Activated T-cell treated with anti-CD3 and anti-CD28 coated beads, Interleukin-2, amount 50 U/mL, for 4 hours (primary cell): Measurements from ENCODE around the gene AMY2B. TPM values are rescaled to one million over a fixed set of nuclear protein-coding genes. Genes with fewer than 3 reads are reported as not detected.
"Not testable (repeated sequence)": the region's sequence is repeated elsewhere in the genome, so short reads cannot be mapped to it uniquely, and the experiment has no call there.

Experiments used
- ATAC-seq, 2 donors: fragments of 200-7000 bp; cut with Tn5 transposase; one replicate each; pipeline ENCODE4 v1.10.0; 2021
- DNase-seq: peaks from one replicate; pipeline ENCODE4 v3.0.0-alpha.2; 2020
- H3K27me3 Mint-ChIP-seq: one replicate; pipeline ENCODE4 v1.8.0; 2021; ENCODE audit warnings: low read depth, mixed read lengths
- H3K36me3 Mint-ChIP-seq: one replicate; pipeline ENCODE4 v1.8.0; 2022; ENCODE audit warnings: mixed read lengths; ENCODE audit not compliant: insufficient read depth
- H3K4me1 Mint-ChIP-seq: one replicate; pipeline ENCODE4 v1.8.0; 2021; ENCODE audit warnings: low read depth, mixed read lengths
- H3K4me3 Mint-ChIP-seq: one replicate; pipeline ENCODE4 v1.8.0; 2021; ENCODE audit warnings: mild to moderate bottlenecking, moderate library complexity, mixed read lengths
- H3K9me3 Mint-ChIP-seq: one replicate; pipeline ENCODE4 v1.8.0; 2021; ENCODE audit warnings: mixed read lengths
- total RNA-seq, 3 donors: library from RNA; stranded (reverse); gene quantifications; one replicate each; pipeline ENCODE4 v1.2.1, GENCODE V29; 2021

AMY2B gene
- total RNA-seq, 3 donors from 2014 or later, result 1.4 to 2.8 (median 1.8) TPM

DNA sequence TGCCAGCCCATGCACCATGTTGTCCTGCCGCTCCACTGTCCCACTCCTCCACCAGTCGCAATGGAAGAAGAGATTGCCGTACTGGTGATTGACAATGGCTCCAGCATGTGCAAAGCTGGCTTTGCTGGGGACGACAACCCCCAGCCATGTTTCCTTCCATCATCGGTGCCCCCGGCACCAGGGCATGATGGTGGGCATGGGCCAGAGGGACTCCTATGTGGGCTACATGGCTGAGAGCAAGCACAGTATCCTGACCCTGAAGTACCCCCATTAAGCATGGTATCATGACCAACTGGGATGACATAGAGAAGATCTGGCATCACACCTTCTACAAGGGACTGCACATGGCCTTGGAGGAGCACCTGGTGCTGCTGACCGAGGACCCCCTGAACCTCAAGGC lies 1.9 kb upstream of the AMY2B start:
- Mint-ChIP-seq H3K9me3 (no peaks in the 10 kb centered on the region), H3K36me3 (peaks cover 29% of the 10 kb centered on the region), H3K4me3 (no peak overlapping the region), H3K4me1 (no peaks in the 10 kb centered on the region), H3K27me3 (no peaks in the 10 kb centered on the region)
- DNase-seq (no peak), ATAC-seq (no peak)

GRCh38 chr1:103576065-103576464 lies 4.7 kb downstream of the AMY2B start:
- peaks cover 25% of the 10 kb centered on the region for H3K36me3 Mint-ChIP-seq
- DNase-seq (no peak), ATAC-seq (no peak)
- no peaks in the 10 kb centered on the region for H3K4me1 Mint-ChIP-seq
- no peak overlapping the region for H3K4me3 Mint-ChIP-seq
- no peaks in the 10 kb centered on the region for H3K27me3 Mint-ChIP-seq
- H3K9me3 Mint-ChIP-seq, result no peaks in the 10 kb centered on the region

- not testable (repeated sequence) for ATAC-seq
Measured at GRCh38 chr1:103576784-103577183, 5.4 kb downstream of the AMY2B start.

GRCh38 chr1:103582464-103582863 lies 11.1 kb downstream of the AMY2B start:
- H3K36me3 Mint-ChIP-seq, result peaks cover 12% of the 10 kb centered on the region
- ATAC-seq, result no peak
- peaks cover 3% of the 10 kb centered on the region for H3K9me3 Mint-ChIP-seq
- no peaks in the 10 kb centered on the region for H3K4me1 Mint-ChIP-seq
- no peaks in the 10 kb centered on the region for H3K27me3 Mint-ChIP-seq
- DNase-seq, result no peak
- H3K4me3 Mint-ChIP-seq, result no peak overlapping the region

More at GRCh38 chr1:103576784-103577183, 5.4 kb downstream of the AMY2B start:
- not testable (repeated sequence) for DNase-seq, H3K9me3 Mint-ChIP-seq, H3K4me1 Mint-ChIP-seq, H3K27me3 Mint-ChIP-seq, H3K4me3 Mint-ChIP-seq
- H3K36me3 Mint-ChIP-seq, result peaks cover 25% of the 10 kb centered on the region

DNA sequence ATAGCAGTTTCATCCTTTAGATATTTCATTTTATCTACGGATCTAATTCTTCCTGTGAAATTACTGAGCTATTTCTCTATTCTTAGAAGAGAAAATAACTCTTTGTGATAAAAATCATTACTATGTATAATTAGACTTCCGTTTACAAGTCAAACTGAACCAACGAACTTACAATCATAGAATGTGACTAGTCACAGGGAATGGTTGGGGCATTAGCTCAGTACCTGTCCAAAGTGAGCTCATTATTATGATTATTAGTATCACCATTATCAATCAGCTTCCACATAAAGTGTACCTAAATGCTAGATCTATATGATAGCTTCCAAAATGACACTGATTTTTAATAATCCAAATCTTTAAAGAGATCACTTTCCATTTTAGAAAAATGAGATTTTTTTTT lies 12.5 kb downstream of the AMY2B start:
- H3K36me3 Mint-ChIP-seq, result peaks cover 9% of the 10 kb centered on the region
- ATAC-seq (no peak), DNase-seq (no peak)
- H3K27me3 Mint-ChIP-seq, result no peaks in the 10 kb centered on the region
- H3K4me1 Mint-ChIP-seq, result no peaks in the 10 kb centered on the region
- H3K9me3 Mint-ChIP-seq, result peaks cover 8% of the 10 kb centered on the region
- H3K4me3 Mint-ChIP-seq, result no peak overlapping the region

DNA sequence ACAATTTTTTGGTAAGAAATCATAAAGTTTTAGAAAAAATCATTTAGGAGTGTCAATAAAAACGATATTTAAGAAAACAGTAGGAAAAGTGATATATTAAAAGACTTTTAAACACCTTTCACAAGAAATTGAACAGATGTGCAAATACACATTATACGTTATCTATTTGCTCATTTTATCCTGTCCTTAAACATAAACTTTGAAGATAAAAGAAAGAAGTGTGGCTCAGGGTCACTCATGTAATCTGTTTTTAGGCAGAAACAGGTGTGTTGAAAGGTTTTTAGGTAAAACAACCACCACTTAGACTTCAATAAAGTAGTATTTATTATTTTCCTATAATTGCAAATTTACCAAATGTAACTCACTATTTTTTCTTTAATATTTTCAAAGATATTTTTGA lies 13.1 kb downstream of the AMY2B start:
- Mint-ChIP-seq H3K36me3 (peaks cover 6% of the 10 kb centered on the region), H3K4me3 (no peak overlapping the region), H3K4me1 (no peaks in the 10 kb centered on the region), H3K9me3 (peaks cover 11% of the 10 kb centered on the region), H3K27me3 (no peaks in the 10 kb centered on the region)
- ATAC-seq, result no peak
- no peak for DNase-seq

DNA sequence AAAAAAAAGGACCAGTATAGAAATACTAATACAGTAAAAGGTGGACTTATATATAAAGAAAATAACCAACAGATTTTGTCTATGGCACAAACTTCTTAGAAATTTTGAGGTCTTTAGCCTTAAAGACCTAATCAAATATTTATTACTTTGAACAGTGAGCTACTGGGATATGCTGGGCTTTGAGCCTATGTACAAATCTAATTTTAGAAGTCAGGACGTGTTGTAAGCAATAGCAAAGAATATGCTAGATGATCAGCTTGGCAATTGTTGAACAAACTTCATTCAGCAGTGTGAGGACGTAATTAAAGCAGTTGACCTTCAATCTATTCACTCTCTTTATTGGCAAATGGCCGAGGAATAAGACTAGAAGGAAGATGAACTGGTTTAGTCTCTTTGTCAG lies 31.4 kb downstream of the AMY2B start:
- H3K36me3 Mint-ChIP-seq, DNase-seq, H3K4me1 Mint-ChIP-seq, H3K27me3 Mint-ChIP-seq, ATAC-seq, H3K4me3 Mint-ChIP-seq, H3K9me3 Mint-ChIP-seq: not testable (repeated sequence)

GRCh38 chr1:103616362-103616761 lies 45.0 kb downstream of the AMY2B start:
- DNase-seq (no peak), ATAC-seq (no peak)
- H3K9me3 Mint-ChIP-seq, result no peaks in the 10 kb centered on the region
- H3K4me3 Mint-ChIP-seq, result no peak overlapping the region
- H3K27me3 Mint-ChIP-seq, result no peaks in the 10 kb centered on the region
- H3K36me3 Mint-ChIP-seq, result no peaks in the 10 kb centered on the region
- H3K4me1 Mint-ChIP-seq, result no peaks in the 10 kb centered on the region

DNA sequence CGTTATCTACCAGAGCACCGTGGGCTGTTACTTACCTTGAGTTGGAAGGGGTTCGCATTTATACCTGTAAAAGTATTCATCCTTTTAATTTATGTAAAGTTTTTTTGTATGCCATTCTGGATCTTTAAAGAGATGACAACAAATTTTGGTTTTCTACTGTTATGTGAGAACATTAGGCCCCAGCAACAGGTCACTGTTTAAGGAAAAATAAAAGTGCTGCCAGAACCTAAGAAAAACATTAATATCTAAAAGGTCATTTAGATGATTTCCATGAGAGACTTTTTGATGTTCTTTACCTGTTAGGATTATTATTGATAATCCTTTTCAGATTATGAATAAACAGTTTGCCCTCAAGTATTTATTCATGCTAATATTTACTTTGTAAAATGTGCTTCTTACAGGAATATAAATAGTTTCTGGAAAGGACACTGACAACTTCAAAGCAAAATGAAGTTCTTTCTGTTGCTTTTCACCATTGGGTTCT lies 45.6 kb downstream of the AMY2B start, which contains the start of gene AMY2A:
AMY2A (plus strand) TSS at position 434 of the 484 bp plus-strand sequence; CDS start at position 448, 14 bp downstream.
- not testable (repeated sequence) for H3K36me3 Mint-ChIP-seq, DNase-seq, H3K4me3 Mint-ChIP-seq, H3K27me3 Mint-ChIP-seq, H3K4me1 Mint-ChIP-seq, H3K9me3 Mint-ChIP-seq, ATAC-seq

DNA sequence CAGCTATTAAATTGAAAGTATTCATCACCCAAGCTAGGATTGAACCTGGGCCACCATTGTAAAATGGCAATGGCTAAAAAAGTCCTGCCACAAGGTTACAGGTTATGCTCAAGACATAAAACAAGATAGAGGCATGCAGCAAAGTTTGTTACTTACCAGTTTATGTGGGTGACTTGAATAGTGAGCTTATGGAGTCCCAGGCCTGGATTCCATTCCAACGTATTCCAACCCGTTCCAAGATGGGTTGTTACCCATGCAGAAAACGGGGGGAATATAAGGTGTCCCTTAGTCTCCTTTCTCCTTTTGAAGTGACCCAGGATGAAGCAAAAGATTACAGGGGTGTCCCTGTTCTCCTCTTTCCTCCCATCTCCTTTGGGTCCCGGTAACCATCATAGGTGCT lies 56.0 kb downstream of the AMY2B start:
- H3K27me3 Mint-ChIP-seq, ATAC-seq: not testable (repeated sequence)

More for the DNA sequence above, 56.0 kb downstream of the AMY2B start:
- DNase-seq, H3K36me3 Mint-ChIP-seq, H3K4me3 Mint-ChIP-seq, H3K4me1 Mint-ChIP-seq, H3K9me3 Mint-ChIP-seq: not testable (repeated sequence)

Other genes with a start within 250 kb of the AMY2B start
- 10 to 100 TPM; 13.0 to 16.0 (median 14.7) TPM for gene RNPC3, start 45.9 kb upstream of the AMY2B start, total RNA-seq
- under 1 TPM in 2 of 3 donors, not detected in 1; 0.68 to 0.90 TPM for gene AMY2A, start 45.8 kb downstream of the AMY2B start, total RNA-seq
- gene AMY1A, start 84.2 kb downstream of the AMY2B start, total RNA-seq, result not detected
- gene AMY1B, start 124.6 kb downstream of the AMY2B start, total RNA-seq, result not detected
- gene AMY1C, start 178.3 kb downstream of the AMY2B start, total RNA-seq, result not detected